ENCODE data around the gene ALPL. TPM values are rescaled to one million over a fixed set of nuclear protein-coding genes. Genes with fewer than 3 reads are reported as not detected.
"Not testable (repeated sequence)": the region's sequence is repeated elsewhere in the genome, so short reads cannot be mapped to it uniquely, and the experiment has no call there.

The ALPL gene
- polyA plus RNA-seq, 1 donor = 3.0 TPM

- DNase-seq (ENCODE audit: low read depth) = no peak
Measured at GRCh38 chr1:21507511-21508270, 1.5 kb upstream of the ALPL start.

GRCh38 chr1:21508580-21509350, 458 bp upstream of the ALPL start:
- no peak for DNase-seq (ENCODE audit: low read depth)

- no peak for DNase-seq (ENCODE audit: low read depth)
Measured at GRCh38 chr1:21510113-21510493, 880 bp downstream of the ALPL start.

GRCh38 chr1:21510885-21511578, 1.8 kb downstream of the ALPL start:
- no peak for DNase-seq (ENCODE audit: low read depth)

GRCh38 chr1:21511579-21512522, 2.6 kb downstream of the ALPL start:
- DNase-seq (ENCODE audit: low read depth) = no peak

GRCh38 chr1:21514245-21514644, 5.0 kb downstream of the ALPL start:
- no peak for DNase-seq (ENCODE audit: low read depth)

GRCh38 chr1:21517161-21517589, 8.0 kb downstream of the ALPL start:
- DNase-seq (ENCODE audit: low read depth) = no peak

GRCh38 chr1:21517660-21518480, 8.6 kb downstream of the ALPL start:
- DNase-seq (ENCODE audit: low read depth) = no peak

- no peak for DNase-seq (ENCODE audit: low read depth)
Measured at GRCh38 chr1:21518774-21519455, 9.7 kb downstream of the ALPL start.

GRCh38 chr1:21519486-21520070, 10.4 kb downstream of the ALPL start:
- DNase-seq (ENCODE audit: low read depth) = not testable (repeated sequence)

- DNase-seq (ENCODE audit: low read depth) = no peak
Measured at GRCh38 chr1:21520899-21521716, 11.9 kb downstream of the ALPL start.

GRCh38 chr1:21521717-21522060, 12.5 kb downstream of the ALPL start:
- no peak for DNase-seq (ENCODE audit: low read depth)

GRCh38 chr1:21522525-21523038, 13.4 kb downstream of the ALPL start:
- DNase-seq (ENCODE audit: low read depth) = no peak

GRCh38 chr1:21523297-21523813, 14.1 kb downstream of the ALPL start:
- no peak for DNase-seq (ENCODE audit: low read depth)

GRCh38 chr1:21524220-21524619, 15.0 kb downstream of the ALPL start:
- DNase-seq (ENCODE audit: low read depth) = no peak

GRCh38 chr1:21524686-21525339, 15.6 kb downstream of the ALPL start:
- DNase-seq (ENCODE audit: low read depth) = no peak

- DNase-seq (ENCODE audit: low read depth) = no peak
Measured at GRCh38 chr1:21525340-21525717, 16.1 kb downstream of the ALPL start.

GRCh38 chr1:21526441-21526840, 17.2 kb downstream of the ALPL start:
- DNase-seq (ENCODE audit: low read depth) = no peak
